GM18498 (cell line): Measurements from ENCODE around the gene RNF157.

Experiments used
- ATAC-seq: cut with Tn5 transposase; IDR thresholded peaks from one replicate; pipeline ENCODE4 v1.9.1; 2021; ENCODE audit warnings: mild to moderate bottlenecking, moderate library complexity; ENCODE audit not compliant: unreplicated experiment

RNF157 gene

DNA sequence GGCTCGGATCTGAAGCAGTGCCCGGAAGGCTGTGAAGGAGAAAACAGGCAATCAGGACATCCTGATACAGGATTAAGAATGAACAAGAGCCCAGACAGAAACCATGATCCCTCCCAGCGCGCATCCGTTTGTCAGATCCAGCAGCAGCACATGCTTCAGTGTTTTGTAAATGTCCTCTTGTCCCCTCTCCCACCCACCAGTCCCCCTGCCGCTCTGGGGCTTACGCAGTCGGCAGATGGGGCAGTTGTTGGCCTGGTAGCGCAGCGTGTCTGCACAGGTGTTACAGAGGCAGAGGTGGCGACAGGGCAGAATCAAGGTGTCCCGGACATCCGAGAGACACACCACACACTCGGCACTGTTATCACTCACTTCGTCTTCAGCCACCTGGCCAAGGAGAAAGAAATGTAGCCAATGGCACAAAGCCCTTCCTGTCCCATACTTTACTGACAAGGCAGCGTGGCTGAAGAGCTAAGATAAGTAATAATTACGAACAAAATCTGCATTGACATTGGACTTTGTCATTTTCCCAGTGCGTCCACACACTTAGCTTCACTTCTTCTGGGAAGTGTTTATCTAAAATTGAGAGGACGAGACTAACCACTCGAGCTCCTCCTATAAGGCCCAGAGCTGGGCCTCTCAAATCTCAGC lies 78.5 kb downstream of the RNF157 start:
- no peak for ATAC-seq

DNA sequence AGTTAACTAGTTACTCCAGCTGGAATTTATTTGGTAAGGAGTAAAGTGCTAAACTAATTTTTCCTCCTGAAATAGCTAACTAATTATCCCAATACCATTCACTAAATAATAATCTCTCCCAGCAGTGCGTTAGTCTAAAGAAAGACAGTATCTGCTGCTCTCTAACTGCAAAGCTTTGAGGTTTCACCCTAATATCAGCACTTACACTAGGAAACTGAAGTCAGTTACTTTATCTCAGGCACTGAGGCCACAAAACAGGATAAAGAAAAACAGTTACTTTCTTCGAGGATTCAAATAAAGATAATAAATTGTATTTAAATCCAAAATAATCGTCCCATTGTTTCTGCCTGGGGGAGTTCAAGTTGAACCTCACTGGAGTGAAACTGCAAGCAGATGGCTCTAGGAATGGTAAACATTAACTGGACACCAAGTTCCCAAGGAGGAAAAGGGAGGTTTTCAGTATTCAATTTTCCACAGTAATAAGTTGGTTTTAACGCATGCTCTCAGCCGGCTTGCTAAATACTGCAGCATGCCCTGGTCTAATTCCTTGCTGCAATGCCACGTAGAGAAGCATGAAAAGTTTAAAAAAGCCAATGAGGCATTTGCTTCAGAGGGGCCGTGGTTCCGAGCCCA lies 79.3 kb downstream of the RNF157 start:
- ATAC-seq, result no peak

DNA sequence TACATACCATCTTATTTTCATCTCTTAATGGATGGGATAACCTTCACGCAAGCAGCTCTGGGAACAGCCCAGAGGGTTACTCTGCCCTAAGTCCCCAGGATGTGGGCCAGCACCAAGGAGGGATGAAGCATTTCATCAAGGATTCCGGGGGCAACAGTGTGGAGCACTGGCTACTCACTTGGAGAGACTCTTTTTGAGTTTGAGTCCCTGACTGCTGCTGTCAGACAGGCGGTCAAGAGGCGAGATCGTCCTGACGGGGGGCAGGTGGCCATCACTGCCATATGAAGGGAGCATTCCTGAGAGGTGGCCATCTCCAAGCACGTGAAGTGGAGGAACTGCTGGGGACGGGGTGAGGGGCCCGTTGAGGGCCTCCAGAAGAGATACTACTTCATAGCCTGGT lies 81.1 kb downstream of the RNF157 start:
- ATAC-seq, result no peak

DNA sequence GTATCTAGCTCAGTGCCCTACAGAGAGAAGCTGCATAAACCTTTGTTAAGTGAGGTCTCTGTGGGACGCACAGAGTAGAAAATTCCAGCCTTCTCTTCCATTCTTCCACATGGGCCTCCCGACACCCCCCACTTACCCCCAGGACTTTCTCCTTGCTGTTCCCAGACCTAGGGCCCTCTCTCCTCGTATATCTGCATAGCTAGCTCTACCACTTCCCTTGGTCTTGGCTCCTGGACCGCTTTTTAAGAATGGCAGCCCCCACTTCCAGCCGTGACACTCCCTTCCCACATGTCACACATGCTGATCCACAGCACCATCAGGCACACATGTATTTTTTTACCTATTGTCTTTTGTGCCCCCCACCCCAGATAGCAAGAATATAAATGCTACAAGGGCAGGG lies 82.5 kb downstream of the RNF157 start:
- ATAC-seq, result no peak

DNA sequence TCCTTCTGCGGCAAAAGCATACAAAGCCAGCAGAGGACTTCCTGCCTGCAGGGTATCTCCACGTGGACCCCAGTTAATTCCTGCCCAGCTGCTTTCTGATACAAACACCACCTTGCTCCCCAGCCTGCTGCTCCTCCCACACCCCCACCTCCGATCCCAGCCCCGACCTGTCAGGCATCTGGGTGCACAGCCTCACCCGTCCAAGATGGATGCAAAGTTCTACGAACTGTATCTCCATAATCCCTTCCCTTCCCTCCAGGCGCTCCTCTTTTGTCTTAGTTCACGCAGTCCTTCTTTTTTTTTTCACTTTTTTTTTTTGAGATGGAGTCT lies 83.7 kb downstream of the RNF157 start:
- no peak for ATAC-seq

DNA sequence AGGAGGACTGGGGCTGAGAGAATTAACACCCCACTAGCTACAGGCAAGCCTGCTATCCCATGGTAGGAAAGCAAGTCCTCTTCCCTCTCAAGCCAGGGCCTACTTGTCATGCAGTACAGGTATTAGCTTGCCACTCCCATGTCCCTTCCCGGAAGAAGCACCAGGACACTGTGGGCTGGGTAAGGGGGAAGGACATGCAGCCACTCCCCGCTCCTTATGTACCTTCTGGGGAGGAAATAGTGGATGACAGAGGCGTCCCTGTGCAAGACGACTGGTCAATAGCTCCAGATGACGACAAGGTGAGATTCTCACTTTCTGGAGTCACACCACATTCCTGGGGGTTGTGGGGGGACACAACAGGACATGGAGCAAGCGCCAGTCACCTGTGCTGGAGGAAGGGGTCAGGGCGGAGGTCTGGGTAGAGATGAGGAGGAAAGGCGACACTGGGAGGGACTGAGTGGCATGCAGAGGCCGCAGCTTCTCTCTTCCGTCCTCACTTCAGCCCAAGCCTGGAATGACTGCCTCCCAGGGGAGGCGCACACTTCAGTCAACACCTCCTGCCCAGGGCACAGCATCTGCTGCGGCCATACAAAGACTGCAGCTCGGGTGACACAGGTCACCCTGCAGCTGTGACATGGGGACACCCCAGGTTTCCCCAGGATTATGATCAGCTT lies 84.2 kb downstream of the RNF157 start:
- ATAC-seq, result no peak

DNA sequence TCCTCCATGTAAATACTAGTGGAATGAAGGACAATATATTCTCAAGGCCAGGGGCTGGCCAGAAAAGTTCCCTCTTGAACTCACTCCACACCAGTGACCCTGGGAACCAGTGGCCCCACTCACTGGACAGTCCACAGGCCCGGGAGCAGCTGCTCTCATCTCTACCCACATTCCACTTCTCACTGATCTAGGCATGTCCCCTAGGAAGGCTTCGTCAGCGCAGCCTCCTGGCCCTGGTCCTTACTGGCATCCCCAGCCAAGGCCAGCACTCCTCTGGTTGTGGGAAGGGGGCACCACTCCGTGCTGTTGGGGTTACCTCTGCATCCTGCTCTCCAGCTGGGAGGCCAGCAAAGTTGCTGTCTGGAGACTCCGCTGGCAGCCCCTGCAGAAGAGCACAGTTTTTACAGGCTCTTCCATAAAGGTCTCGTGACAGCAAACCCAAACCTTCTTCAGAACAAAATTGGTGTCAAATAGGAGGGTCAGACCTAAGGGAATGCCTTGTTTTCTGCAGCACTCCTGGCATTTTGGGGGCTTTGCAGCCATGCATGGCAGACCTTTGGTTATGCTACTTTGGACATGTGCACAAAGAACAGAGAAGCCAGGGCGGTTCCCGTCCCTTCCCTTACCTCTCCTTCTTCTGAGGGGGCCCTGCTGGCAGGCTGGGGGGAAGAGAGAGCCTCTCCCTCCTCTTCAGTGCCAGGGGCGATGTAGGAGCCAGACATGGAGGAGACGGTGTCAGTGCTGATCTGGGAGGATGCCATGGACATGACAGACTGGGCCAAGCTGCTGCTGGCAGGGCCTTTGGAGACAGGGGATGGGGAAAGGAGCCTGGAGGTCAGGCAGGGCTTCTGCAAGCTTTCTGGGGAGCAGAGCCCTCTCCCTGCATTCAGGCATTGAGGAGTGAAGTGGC lies 85.1 kb downstream of the RNF157 start:
- ATAC-seq, result no peak

DNA sequence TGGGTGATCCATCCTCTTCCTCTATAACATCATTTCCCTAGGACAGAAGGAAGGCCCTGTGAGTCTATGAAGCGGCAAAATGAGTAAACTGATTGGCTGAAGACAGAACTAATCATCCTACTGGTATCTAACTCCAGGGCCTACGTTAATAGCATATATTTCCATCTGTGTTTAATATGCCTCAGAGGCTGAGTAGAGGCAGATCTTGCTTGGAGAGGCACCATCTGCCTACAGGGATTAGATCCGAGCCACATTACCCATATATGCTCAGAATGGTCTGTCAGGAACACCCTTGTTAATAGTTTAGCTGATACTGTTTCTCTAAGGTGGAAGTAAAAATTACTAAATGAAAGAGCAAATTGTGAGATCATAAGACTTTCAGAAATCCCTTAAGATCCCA lies 86.0 kb downstream of the RNF157 start:
- ATAC-seq, result no peak

DNA sequence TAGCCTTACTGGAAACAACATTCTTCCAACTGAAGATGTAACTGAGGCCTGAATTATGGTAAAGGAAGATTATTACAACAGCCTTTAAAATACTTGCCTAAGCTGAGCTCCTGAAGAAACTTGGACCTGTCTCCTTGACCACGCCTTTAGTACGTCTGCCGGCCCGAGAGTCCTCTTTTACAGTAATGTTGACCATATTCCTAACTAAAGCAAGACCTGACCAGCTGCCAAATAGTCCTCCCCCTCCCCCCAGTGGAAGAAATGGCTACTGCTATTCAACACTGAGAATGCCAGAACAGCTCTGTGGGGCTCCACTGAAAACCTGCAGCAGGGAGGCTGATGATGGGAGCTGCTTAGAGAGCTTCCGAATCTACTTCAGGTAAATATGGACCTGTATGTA lies 86.7 kb downstream of the RNF157 start:
- no peak for ATAC-seq

DNA sequence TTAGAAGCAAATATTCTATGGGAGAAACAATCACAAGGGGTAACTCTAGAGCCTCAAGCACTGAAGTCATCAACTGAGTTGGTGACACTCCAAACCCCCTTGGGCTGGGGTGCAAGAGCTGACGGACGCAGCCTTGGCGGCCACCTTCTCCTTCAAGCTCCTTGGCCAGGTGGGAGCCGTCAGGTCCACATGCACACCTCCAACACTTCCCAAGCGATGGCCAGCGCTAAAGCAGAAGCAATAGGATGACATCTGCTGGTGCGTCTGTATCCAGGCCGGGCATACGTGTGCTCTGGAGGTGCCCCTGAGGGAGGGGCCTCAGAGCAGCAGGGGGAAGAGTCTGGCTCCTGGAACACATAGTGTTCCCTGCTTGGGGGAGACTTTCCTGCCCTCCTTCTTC lies 87.1 kb downstream of the RNF157 start:
- no peak for ATAC-seq

DNA sequence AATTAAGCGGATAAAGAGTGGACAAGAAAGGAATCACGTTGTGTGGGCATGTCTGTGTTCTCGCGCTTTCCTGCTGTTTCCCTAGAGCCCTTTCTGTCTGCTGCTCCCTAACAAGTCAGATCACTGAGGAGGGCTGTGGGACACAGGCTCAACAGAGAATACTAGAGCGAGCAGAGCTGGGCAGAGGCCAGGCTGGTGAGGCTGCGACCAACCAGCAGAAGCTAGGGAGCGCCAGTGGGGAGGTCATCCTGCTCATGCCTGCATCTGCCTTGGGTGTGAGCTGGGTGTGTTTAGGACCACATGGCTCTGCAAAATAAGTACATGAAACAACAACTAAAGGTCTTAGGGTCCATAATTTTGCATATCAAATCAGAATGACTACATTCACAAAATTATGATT lies 87.7 kb downstream of the RNF157 start:
- ATAC-seq, result no peak

DNA sequence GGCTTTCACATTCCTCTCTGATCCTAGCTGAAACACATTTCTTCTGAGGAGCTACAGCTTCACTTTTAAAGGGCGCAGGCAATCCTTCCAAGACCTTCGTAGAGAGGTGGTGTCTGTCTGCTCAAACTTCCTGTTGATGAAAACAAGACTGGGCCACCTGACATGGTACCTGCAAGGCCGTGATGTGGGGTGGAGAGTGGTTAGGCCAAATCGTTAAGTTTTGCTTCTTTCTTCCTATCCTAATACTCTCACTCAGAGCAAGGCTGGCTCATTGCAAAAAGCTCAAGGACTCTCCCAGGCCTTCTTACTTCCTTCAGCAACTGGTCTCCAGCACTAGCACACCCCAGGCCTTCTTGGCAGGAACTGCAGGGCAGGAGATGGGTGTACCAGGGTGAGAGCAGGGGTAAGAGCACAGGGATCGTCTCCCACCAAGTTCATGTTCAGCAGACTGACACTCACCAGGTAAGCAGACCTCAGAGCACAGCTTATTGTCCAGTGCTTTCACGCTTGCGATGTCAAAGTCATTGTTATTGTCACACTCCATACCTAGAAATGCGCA lies 88.3 kb downstream of the RNF157 start:
- ATAC-seq, result no peak

DNA sequence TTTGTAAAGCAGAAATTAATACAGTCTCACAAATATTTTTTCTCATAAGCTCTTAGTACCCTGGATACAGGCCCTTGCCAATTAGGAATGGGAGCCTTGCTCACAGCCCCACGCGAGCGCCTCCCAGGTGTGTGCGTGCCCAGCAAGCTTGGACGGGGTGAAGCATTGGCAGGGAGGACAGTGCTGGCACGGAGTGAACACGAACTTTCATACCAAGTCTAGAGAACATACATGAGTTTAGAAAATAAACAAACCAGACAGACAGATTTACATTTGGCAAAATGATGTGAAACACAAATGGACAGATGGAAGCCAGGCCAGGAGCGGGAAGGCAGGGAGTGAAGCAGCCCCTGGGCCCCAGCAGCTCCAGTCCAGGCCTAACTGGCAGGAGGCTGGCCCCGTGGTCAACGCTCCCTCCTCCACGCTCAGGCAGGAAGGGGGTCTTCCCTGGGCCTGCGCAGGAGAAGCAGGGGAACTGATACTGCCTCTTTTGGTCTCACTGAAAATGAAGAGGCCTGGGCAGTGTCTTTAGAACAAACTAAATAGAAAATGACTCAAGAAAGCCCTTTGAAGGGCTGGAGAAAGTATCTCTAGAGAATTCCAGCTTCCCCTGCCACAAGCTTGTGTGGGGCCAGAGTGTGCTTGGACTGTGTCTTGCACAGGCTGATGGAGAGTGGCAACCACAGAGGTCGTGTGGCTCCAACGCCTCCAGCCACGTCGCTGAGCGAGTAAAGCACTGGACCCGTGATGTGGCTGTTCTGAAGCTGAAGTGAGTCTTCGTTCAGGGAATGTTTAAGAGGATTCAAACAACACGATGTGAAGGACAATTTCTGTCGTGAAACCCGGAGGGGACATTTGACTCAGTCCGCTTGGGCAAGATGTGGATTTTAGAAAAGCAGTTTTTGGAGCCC lies 89.3 kb downstream of the RNF157 start:
- no peak for ATAC-seq

DNA sequence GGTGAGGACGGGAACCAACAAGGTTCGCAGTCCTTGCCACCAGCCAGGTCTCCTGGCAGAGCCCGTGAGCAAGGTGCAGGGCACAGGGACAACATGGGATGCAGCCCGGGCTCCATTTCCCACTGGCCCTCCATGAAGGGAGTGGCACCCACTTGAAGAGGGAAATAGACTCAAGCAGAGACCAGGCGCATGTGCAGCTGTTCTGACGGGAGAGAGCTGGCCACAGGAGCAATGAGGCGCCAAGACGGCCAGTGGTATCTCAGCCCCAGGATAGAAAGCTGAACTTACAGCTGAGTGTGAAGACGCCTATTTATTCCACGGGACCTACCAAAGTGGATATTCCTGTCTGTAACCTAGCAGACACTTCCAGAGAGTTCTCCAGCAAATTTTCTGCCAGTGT lies 91.1 kb downstream of the RNF157 start:
- ATAC-seq, result no peak

DNA sequence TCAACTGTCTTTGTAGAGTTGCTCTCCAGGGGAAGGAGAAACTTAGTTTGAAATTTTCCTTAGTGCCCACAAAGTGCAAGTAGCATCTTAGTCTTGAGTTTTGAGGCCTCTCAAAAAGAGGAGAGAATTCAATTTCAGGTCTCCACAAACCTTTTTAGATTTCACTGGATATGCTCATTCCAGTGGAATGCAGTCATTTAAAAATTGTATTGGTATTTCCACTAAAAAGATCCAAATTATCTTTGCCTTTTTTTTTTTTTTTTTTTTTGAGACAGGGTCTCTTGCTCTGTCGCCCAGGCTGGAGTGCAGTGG lies 92.3 kb downstream of the RNF157 start:
- no peak for ATAC-seq

DNA sequence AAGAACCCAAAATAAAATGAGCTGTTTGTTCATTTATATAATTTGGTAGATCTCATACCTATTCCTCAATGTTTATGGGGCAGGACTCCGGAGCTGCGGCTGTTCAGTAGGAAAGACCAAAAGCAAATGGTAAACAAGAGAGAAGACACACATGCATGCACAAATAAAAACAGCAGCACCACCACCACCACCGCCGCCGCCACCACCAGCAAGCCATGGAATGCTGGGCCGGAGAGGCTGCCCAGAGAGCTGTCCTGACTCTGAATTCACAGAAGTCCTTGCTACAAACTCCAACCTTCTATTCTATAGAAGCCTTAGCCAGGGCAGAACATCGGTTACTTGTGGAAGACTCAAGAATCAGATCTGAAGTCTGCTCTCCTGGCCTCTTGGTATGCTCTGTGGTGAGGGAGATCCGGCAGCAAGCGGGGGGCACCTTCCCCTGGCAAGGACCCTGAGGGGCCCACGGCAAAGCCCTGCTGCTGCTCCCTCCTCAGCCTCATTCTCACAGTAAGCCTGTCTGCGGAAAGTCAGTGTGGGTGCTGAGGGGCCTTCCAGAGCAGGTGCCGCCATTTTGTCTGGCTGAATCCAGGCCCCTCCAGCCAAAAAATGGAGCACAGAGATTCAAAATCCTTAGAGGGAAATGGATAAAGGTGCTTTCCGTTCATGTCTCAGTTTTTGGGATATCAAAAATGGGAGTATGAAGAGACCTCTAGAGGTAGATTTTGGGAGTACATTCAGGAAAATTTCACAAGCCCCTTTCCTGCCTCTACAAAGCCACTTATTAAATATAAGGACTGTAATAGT lies 92.9 kb downstream of the RNF157 start:
- ATAC-seq, result no peak

DNA sequence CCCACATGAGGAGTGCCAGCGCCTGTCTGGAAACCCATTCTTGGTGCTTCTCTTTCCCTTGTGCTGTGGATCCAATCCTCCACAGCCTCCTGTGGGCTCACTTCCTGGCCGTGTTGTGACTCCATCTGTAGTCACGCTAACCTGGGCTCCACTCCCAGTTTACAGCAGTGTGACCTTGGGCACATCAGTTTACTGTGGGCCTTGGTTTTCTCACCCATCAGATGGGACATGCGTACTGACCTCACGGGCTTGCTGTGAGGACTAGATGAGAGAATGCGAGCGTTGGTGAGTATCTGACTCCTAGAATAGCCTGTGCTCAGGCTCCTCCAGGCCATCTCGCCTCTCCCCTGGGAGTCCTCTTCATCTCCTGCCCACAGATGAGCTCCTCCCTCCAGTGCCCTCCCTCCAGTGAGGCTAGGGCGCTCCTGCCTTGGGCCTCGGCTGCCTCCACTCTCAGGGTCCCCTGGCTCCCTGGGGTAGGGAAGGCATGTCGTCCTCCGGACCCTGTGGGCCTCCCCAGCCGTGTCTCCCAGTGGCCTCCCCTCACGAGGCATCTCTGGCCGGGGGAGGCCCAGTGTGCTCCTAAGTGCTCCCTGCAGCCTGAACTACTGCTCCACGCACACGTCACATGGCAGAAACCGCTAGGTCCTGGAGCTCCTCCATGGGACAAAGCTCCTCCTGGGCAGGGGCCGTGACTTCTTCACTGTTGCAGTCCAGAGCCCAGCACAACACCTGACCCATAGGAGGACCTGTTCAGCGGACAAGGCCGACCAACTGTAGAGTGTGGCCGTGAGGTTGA lies 94.0 kb downstream of the RNF157 start:
- ATAC-seq, result no peak

DNA sequence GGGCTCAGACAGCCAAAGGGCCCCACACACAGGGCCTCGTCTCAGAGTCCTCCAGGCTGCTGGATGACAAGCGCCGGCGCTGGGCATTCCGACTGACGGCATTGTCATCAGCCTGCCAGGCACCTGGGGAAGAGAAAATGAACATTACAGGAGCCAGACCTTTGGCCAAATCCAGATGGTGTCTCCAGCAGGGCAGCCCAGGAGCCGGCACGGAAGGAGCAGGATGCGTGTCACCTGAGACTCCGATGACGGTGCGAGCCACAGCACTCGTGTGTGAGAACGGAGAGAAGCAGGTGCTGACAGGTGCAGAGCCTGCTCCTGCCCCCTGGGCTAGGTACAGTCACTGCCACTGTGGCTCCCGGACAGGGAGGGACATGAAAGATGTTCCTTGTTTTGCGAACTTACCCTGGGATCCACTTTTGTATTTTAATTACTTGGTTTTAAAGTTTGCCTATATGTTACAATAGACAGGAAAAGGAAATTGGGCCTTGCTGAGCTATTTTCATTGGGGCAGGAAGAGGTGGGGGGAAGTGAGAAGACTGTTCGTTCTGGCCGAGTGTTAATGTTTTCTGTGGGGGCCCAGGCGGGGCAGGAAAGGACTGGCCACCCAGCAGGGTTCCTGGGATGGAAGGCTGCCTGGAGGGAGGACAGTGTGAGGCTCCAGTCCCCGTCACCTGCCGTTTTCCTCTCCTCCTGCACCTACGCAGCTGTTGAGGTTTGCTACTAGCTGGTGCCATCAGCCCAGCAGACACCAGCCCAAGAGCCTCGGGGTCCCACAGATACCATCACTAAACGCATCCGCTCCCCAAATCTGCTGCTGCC lies 94.9 kb downstream of the RNF157 start:
- no peak for ATAC-seq
